HG03439 (cell line): ENCODE results near the gene NFKBIL1.
"Not testable (repeated sequence)": the region's sequence is repeated elsewhere in the genome, so short reads cannot be mapped to it uniquely, and the experiment has no call there.

Experiments used
- ATAC-seq: cut with Tn5 transposase; IDR thresholded peaks from one replicate; pipeline ENCODE4 v1.9.1; 2021; ENCODE audit warnings: mild to moderate bottlenecking, moderate library complexity; ENCODE audit not compliant: unreplicated experiment

The NFKBIL1 gene

GRCh38 chr6:31580438-31580740, 33.0 kb downstream of the NFKBIL1 start:
- ATAC-seq: no peak

- ATAC-seq: peak; percentile 62
Measured at GRCh38 chr6:31580807-31581433, 33.5 kb downstream of the NFKBIL1 start.

- ATAC-seq: no peak
Measured at GRCh38 chr6:31581434-31582229, 34.2 kb downstream of the NFKBIL1 start.

GRCh38 chr6:31582230-31582643, 34.8 kb downstream of the NFKBIL1 start, which contains the start of gene LTB:
Gene LTB, minus strand, starts transcription at chr6:31582424. Its CDS starts 7 bp downstream, at chr6:31582417.
- ATAC-seq: no peak

GRCh38 chr6:31585491-31585890, 38.1 kb downstream of the NFKBIL1 start:
- ATAC-seq: no peak

GRCh38 chr6:31586008-31586407, 38.6 kb downstream of the NFKBIL1 start, which contains the start of gene LST1:
Gene LST1, plus strand, starts transcription at chr6:31586277. Its CDS starts 1,023 bp downstream, at chr6:31587300.
- no peak for ATAC-seq

GRCh38 chr6:31586599-31587281, 39.3 kb downstream of the NFKBIL1 start:
- ATAC-seq: no peak

- no peak for ATAC-seq
Measured at GRCh38 chr6:31587791-31588777, 40.7 kb downstream of the NFKBIL1 start.

- no peak for ATAC-seq
Measured at GRCh38 chr6:31588871-31589650, 41.7 kb downstream of the NFKBIL1 start.

GRCh38 chr6:31590691-31591090, 43.3 kb downstream of the NFKBIL1 start:
- ATAC-seq: not testable (repeated sequence)

GRCh38 chr6:31592396-31592771, 45.0 kb downstream of the NFKBIL1 start:
- no peak for ATAC-seq

GRCh38 chr6:31597006-31597405, 49.6 kb downstream of the NFKBIL1 start:
- ATAC-seq: no peak

- ATAC-seq: no peak
Measured at GRCh38 chr6:31607317-31607716, 59.9 kb downstream of the NFKBIL1 start.
